Measurements from ENCODE around the gene MYNN. TPM values are rescaled to one million over a fixed set of nuclear protein-coding genes. Genes with fewer than 3 reads are reported as not detected.

MYNN gene
- total RNA-seq, 8 experiments from 2014 or later, result 13.4 to 26.4 (median 18.6) TPM

GRCh38 chr3:169815590-169816150, 42.5 kb downstream of the MYNN start:
- Histone ChIP-seq H3K4me3 (no peak overlapping the region), H3K27ac (no peak overlapping the region), H3K4me1 (replicated peaks in 1 of 2) (peaks cover 0 to 4% of the 10 kb centered on the region in 2 donors)
- ATAC-seq (replicated peaks in 6 of 8), result no peak
- in situ Hi-C loops (cut with MboI; ENCODE audit: low pct_unique_long_range_greater_than_20kb in 2 of 9, low sequenced_read_pairs in 9 of 9, unreplicated experiment in 9 of 9), result no loop called here
- 51 to 100% (median 83%) methylated on average over 3 to 4 of the region's 4 CpGs; no CpG with 5 or more reads in 2 of the 10 experiments for WGBS, 10 experiments

GRCh38 chr3:169818316-169818715, 45.1 kb downstream of the MYNN start:
- H3K4me3 ChIP-seq, result no peak overlapping the region
- ATAC-seq (replicated peaks in 6 of 8), result no peak
- in situ Hi-C loops (cut with MboI; ENCODE audit: low pct_unique_long_range_greater_than_20kb in 2 of 9, low sequenced_read_pairs in 9 of 9, unreplicated experiment in 9 of 9), result no loop called here
- H3K27ac ChIP-seq, result no peak overlapping the region
- 60 to 100% (median 80%) methylated on average over 1 to 2 of the region's 2 CpGs; no CpG with 5 or more reads in 1 of the 10 experiments for WGBS, 10 experiments
- H3K4me1 ChIP-seq (replicated peaks in 1 of 2), result peaks cover 0 to 4% of the 10 kb centered on the region in 2 donors

GRCh38 chr3:169822091-169822490, 48.9 kb downstream of the MYNN start:
- ATAC-seq (replicated peaks in 6 of 8), result no peak
- no peak overlapping the region for H3K27ac ChIP-seq
- H3K4me1 ChIP-seq (replicated peaks in 1 of 2), result peaks cover 0 to 4% of the 10 kb centered on the region in 2 donors
- no peak overlapping the region for H3K4me3 ChIP-seq
- in situ Hi-C loops (cut with MboI; ENCODE audit: low pct_unique_long_range_greater_than_20kb in 2 of 9, low sequenced_read_pairs in 9 of 9, unreplicated experiment in 9 of 9), result no loop called here
- WGBS, 10 experiments, result 50 to 100% (median 95%) methylated on average over 1 to 11 of the region's 15 CpGs; no CpG with 5 or more reads in 1 of the 10 experiments

GRCh38 chr3:169822540-169822939, 49.3 kb downstream of the MYNN start:
- H3K4me3 ChIP-seq, result no peak overlapping the region
- 81 to 100% (median 100%) methylated on average over 1 to 14 of the region's 20 CpGs; no CpG with 5 or more reads in 2 of the 10 experiments for WGBS, 10 experiments
- no peak overlapping the region for H3K27ac ChIP-seq
- in situ Hi-C loops (cut with MboI; ENCODE audit: low pct_unique_long_range_greater_than_20kb in 2 of 9, low sequenced_read_pairs in 9 of 9, unreplicated experiment in 9 of 9), result no loop called here
- no peak for ATAC-seq (replicated peaks in 6 of 8)
- H3K4me1 ChIP-seq (replicated peaks in 1 of 2), result peaks cover 0 to 4% of the 10 kb centered on the region in 2 donors

- in situ Hi-C loops (cut with MboI; ENCODE audit: low pct_unique_long_range_greater_than_20kb in 2 of 9, low sequenced_read_pairs in 9 of 9, unreplicated experiment in 9 of 9), result no loop called here
- no peak for ATAC-seq (replicated peaks in 6 of 8)
- 48 to 100% (median 80%) methylated on average over 1 to 4 of the region's 6 CpGs; no CpG with 5 or more reads in 1 of the 10 experiments for WGBS, 10 experiments
- no peak overlapping the region for H3K27ac ChIP-seq
- peaks cover 0 to 4% of the 10 kb centered on the region in 2 donors for H3K4me1 ChIP-seq (replicated peaks in 1 of 2)
- no peak overlapping the region for H3K4me3 ChIP-seq
These were observed 49.8 kb downstream of the MYNN start for GRCh38 chr3:169822983-169823382.

GRCh38 chr3:169825316-169825715, 52.1 kb downstream of the MYNN start:
- in situ Hi-C loops (cut with MboI; ENCODE audit: low pct_unique_long_range_greater_than_20kb in 2 of 9, low sequenced_read_pairs in 9 of 9, unreplicated experiment in 9 of 9), result no loop called here
- no peak for ATAC-seq (replicated peaks in 6 of 8)
- Histone ChIP-seq H3K27ac (no peak overlapping the region), H3K4me1 (replicated peaks in 1 of 2) (no peaks in the 10 kb centered on the region), H3K4me3 (no peak overlapping the region)
- WGBS, 10 experiments, result 19 to 100% (median 79%) methylated on average over 1 to 3 of the region's 3 CpGs; no CpG with 5 or more reads in 1 of the 10 experiments

- Histone ChIP-seq H3K4me3 (no peak overlapping the region), H3K27ac (no peak overlapping the region), H3K4me1 (replicated peaks in 1 of 2) (no peaks in the 10 kb centered on the region)
- ATAC-seq (replicated peaks in 6 of 8), result no peak
- WGBS, 10 experiments, result 49 to 100% (median 84%) methylated on average over 1 to 4 of the region's 4 CpGs; no CpG with 5 or more reads in 1 of the 10 experiments
- in situ Hi-C loops (cut with MboI; ENCODE audit: low pct_unique_long_range_greater_than_20kb in 2 of 9, low sequenced_read_pairs in 9 of 9, unreplicated experiment in 9 of 9), result no loop called here
These were observed 54.5 kb downstream of the MYNN start for GRCh38 chr3:169827712-169828111.

GRCh38 chr3:169835533-169835932, 62.3 kb downstream of the MYNN start:
- Histone ChIP-seq H3K27ac (no peak overlapping the region), H3K4me1 (replicated peaks in 1 of 2) (peaks cover 0 to 4% of the 10 kb centered on the region in 2 donors), H3K4me3 (no peak overlapping the region)
- 60 to 100% methylated on average over 1 of the region's 1 CpG; no CpG with 5 or more reads in 8 of the 10 experiments for WGBS, 10 experiments
- no peak for ATAC-seq (replicated peaks in 6 of 8)
- in situ Hi-C loops (cut with MboI; ENCODE audit: low pct_unique_long_range_greater_than_20kb in 2 of 9, low sequenced_read_pairs in 9 of 9, unreplicated experiment in 9 of 9), result no loop called here

- H3K4me1 ChIP-seq (replicated peaks in 1 of 2), result peaks cover 0 to 4% of the 10 kb centered on the region in 2 donors
- no peak overlapping the region for H3K4me3 ChIP-seq
- H3K27ac ChIP-seq, result no peak overlapping the region
- in situ Hi-C loops (cut with MboI; ENCODE audit: low pct_unique_long_range_greater_than_20kb in 2 of 9, low sequenced_read_pairs in 9 of 9, unreplicated experiment in 9 of 9), result no loop called here
- peak in 7 of 8 experiments; percentile 16 to 91 (median 54) for ATAC-seq (replicated peaks in 6 of 8)
- WGBS, 10 experiments, result 7 to 100% (median 73%) methylated on average over 1 to 5 of the region's 5 CpGs
These were observed 63.1 kb downstream of the MYNN start for GRCh38 chr3:169836078-169836941.

GRCh38 chr3:169836942-169837275, 63.7 kb downstream of the MYNN start:
- WGBS, 10 experiments, result 15 to 100% (median 80%) methylated on average over 1 to 3 of the region's 3 CpGs; no CpG with 5 or more reads in 1 of the 10 experiments
- peak in 6 of 8 experiments; percentile 25 to 90 (median 36) for ATAC-seq (replicated peaks in 6 of 8)
- Histone ChIP-seq H3K4me3 (no peak overlapping the region), H3K4me1 (replicated peaks in 1 of 2) (peaks cover 0 to 4% of the 10 kb centered on the region in 2 donors), H3K27ac (no peak overlapping the region)
- in situ Hi-C loops (cut with MboI; ENCODE audit: low pct_unique_long_range_greater_than_20kb in 2 of 9, low sequenced_read_pairs in 9 of 9, unreplicated experiment in 9 of 9), result no loop called here

- H3K4me3 ChIP-seq, result no peak overlapping the region
- H3K4me1 ChIP-seq (replicated peaks in 1 of 2), result peaks cover 0 to 4% of the 10 kb centered on the region in 2 donors
- no peak overlapping the region for H3K27ac ChIP-seq
- in situ Hi-C loops (cut with MboI; ENCODE audit: low pct_unique_long_range_greater_than_20kb in 2 of 9, low sequenced_read_pairs in 9 of 9, unreplicated experiment in 9 of 9), result no loop called here
- ATAC-seq (replicated peaks in 6 of 8), result peak in 3 of 8 experiments; percentile 6 to 92 (median 56)
- 10 to 100% (median 83%) methylated on average over 1 of the region's 1 CpG; no CpG with 5 or more reads in 3 of the 10 experiments for WGBS, 10 experiments
These were observed 65.4 kb downstream of the MYNN start for GRCh38 chr3:169838511-169839030.

Data from motor neuron (in vitro differentiated cells).